HG03457 (cell line): ENCODE measurements around the gene PEX14.

Experiments used
- ATAC-seq: cut with Tn5 transposase; IDR thresholded peaks from one replicate; pipeline ENCODE4 v1.9.1; 2021; ENCODE audit warnings: moderate number of reproducible peaks; ENCODE audit not compliant: unreplicated experiment

PEX14 gene

DNA sequence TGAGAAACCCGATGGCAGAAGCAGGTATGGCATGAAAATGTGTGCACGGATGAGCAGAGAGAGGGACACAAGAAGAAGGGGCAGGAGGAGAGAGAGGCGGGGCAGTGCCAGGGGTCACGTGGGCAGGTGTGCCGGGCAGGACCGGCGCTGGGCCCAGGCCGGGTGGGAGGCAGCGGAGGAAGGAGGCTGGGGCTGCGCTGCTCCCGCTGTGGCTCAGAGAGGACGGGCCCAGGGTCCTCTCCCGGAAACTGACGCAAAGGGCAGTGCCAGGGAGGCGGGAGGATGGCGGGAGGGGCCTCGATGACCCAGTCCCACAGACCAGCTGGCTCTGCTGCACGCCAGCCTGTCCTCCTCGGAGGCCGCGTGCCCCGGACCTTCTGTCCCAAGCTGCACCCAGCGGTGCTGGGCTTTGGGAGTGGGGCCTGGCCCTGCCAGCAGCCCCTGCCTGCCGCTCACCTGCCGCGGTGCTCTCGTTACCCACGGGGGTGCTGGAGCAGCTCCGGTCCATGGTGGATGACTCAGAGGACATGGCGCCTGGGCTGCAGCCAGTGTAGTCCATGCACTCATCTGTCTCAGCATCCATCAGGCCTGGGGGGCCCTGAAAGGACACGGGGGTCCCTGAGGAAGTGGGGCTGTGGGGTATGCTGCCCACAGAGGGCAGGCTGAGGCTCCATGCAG lies 167.8 kb downstream of the PEX14 start:
- ATAC-seq, result no peak

GRCh38 chr1:10643607-10644306 lies 169.0 kb downstream of the PEX14 start:
- ATAC-seq, result no peak

- ATAC-seq, result no peak
Measured at GRCh38 chr1:10644307-10645128, 169.8 kb downstream of the PEX14 start.

GRCh38 chr1:10646347-10646861 lies 171.7 kb downstream of the PEX14 start:
- ATAC-seq, result no peak

DNA sequence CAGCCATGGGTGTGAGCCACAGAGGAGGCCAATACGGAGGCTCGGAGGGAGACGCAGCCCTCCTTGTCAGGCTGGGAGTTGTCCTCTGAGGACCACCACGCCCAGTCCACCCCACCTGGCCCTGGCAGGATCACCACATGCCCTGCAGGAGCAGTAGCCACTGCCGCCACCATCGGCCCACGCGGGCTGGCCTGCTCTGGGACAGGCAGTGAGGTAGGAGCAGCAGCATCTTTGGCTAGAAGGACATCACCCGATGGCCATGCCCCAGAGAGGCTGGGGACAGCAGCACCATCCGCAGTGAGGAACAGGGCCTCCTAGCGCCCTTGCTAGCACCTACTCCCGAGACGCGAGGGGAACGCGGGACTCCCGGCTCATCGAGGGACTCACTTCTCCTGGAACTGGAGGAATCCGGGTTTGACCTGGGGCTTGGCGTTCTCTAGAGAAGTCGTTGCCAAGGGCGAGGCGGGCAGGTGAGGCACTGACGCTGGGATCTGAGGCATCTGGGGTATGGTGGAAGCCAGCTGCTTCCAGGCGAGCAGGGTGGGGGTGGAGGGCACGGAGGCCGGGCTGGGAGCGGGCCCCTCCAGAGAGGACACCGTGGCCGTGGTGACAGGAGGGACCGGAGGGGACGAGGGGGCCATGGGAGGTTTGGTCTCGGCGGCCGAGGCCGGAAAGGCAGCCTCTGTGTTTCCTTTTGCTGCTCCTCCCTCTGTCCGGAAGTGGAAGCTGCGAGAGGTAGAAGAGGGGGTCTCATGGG lies 172.8 kb downstream of the PEX14 start:
- no peak for ATAC-seq

DNA sequence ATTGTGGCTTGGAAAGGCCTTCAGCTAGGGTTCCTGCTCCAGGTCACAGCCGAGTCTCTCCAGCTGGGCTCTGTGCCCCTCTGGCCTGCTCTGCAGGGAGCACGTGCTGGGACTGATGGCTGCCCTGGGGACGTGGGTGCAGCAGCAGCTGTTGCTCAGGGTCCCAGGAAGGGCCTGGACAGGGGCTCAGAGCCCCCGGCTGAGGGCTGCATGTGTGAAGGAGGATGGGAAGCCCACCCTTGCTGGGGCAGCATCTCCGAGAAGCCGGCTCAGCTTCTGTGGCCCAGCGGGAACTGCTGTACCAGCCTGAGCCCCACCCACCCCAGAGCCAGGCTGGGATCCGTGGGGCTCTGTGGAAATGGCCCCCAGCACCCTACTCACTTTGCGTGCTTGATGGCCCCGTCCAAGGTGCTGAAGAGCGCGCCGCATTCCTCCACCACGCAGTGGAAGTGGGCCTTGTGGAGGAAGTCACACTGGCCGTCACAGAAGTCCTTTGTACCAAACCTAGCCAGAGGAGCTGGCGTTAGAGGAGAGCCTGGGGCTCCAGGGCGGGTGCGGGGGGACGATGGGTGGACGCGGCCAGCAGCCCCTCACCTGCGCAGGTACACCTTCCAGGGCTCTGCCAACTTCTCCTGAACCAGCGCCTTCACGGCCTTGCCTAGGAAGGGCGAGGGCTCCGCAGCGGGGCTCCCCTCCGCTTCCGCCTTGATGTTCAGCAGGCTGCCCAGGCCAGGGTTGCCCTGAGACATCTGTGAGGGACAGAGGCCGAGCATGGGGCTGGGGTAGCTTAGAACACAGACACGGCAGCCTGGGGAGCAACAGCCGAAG lies 174.2 kb downstream of the PEX14 start:
- no peak for ATAC-seq

DNA sequence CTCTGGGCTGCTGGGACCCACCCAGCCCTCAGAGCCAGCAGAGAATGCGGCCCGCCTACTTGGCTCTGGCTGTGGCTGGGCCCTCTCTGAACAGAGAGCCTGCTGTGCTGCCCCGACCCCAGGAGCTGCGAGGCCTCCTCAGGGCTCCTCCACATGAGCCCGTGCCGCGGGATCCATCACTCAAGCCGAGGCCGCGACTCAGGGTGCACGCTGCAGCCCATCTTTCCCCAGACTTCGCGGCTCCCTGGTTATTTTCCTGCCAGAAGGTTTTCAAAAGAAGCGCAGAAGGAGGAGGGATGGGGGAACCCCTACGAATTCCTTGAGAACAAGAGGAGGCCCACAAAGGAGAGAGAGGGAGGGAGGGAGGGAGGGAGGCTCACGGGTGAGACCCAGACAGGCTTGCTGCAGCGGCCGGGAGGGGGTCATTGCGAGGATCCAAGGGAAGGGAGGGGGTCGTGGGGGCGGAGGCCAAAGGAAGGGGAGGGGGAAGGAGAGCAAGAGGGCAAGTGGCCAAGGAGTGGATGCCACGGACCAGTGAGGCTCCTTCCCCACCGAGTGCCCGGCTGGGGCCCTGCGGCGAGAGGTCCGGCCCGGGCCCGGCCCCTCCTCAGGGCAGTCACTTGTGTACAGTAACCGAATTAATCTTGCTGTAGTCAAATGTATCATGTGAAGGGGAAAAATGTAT lies 174.9 kb downstream of the PEX14 start:
- ATAC-seq, result no peak

DNA sequence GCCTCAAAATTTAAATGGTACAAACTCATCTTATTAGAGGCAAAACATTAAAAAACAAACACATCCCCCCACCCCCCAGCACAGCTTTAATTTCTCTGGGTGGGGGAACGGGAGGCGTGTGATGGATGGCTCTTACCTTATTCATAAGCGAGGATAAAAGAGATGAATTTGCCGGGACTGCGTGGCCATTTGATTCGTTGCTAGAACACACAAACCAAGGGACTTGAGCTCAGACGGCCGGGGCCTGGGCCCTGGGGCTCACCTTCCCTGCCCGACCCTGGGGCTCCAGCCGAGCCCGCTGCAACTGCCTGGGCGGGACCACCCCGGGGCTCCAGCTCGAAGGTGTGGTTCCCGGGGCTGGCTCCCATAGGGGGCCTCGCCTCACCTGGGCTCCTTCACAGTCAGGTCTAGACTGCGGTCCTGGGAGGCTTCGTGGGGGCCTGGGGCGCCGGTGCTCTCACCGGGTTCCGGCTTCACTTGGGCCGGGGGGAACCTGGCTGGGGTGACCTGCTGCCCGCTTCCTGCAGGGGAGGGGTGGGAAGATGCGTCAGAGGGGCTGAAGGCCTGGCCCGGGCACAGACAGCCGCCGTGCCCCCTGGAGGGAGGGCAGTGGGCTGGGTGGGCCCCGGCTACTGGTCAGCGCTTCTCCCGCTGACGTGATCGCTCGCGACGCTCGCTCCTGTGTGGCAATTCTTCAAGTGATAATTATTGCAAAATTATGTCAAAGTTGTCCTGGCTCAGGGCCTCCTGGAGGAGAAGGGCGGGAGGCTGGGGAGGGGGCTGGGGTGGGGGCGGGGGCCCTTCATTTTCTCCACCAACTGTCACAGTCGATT lies 176.0 kb downstream of the PEX14 start:
- no peak for ATAC-seq

GRCh38 chr1:10651389-10651766 lies 176.6 kb downstream of the PEX14 start:
- no peak for ATAC-seq

DNA sequence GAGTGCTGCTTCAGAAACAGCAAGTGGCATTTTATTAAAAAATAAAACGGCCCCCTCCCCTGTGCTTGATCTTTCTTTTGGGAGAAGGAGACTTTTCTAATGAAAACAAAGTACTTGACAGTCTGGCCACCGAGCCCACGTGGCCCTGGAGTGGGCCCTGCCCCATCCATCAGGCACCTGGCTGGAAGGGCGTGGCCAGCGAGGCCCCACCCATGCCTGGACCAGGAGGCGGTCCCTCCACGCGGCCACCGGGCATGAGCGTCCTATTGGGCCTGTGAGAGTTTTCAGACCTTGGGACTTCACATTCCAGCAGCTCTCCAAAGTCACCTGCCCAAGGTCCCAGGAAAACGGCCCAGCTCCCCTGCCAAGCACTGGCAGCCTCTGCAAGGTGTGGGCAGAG lies 177.0 kb downstream of the PEX14 start:
- no peak for ATAC-seq

DNA sequence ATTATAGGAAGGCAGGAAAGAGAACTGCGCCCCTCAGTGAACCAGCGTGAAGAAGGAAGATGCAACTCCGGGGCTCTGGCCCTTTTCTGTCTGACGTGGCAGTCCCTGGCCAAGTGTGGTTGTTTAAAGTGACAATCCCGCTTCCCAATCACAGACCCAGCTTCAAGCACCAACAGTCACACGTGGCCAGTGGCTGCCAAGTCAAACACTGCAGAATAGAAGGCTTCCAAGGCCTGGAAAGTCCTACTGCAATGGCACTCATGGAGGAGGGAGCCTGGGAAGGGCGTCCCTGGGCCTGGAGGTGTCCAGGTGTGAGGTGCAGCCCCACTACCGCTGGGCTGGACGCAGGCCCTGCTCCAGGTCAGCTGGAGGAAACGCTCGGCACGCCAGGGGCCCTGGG lies 177.9 kb downstream of the PEX14 start:
- no peak for ATAC-seq

GRCh38 chr1:10653370-10654125 lies 178.8 kb downstream of the PEX14 start:
- no peak for ATAC-seq

DNA sequence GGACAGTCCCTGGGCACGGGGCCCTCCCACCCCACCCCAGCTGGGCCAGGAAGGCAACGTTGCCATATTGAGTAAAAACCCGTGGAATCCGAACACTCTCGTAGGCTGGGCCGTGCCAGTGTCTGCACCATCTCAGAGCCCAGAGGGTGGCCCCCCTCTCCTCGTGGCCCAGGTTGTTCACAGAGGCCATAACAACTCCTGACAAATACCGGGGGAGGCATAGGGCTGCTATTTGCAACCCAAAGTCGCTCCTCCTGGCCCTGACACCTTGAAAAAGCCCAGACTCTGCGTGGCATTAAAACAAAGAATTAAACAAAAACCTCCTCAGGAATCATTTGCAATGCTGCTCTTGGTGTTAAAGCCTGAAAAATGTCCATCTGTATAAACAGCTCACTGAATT lies 180.3 kb downstream of the PEX14 start:
- ATAC-seq, result no peak

- ATAC-seq, result no peak
Measured at GRCh38 chr1:10656431-10656830, 181.7 kb downstream of the PEX14 start.

GRCh38 chr1:10657088-10657847 lies 182.5 kb downstream of the PEX14 start:
- no peak for ATAC-seq

GRCh38 chr1:10658396-10659066 lies 183.8 kb downstream of the PEX14 start:
- ATAC-seq, result no peak

- ATAC-seq, result no peak
Measured at GRCh38 chr1:10659218-10659617, 184.5 kb downstream of the PEX14 start.
